Spleen (tissue), 11 donors: ENCODE results near the gene DIO3. TPM values are rescaled to one million over a fixed set of nuclear protein-coding genes. Genes with fewer than 3 reads are reported as not detected.

Experiments
- DNase-seq: peaks from one replicate; pipeline ENCODE4 v3.0.0-alpha.2; 2020
- H3K27ac ChIP-seq, 8 donors: fragments of 200-600 bp; sonication (generic) in 7 of 8; 1 replicate in 4 of 8; 2 replicates in 4 of 8; pipeline versions ENCODE4 v1.5.0 to v1.8.0; 2016 to 2021; ENCODE audit warnings: inconsistent platforms in 4 of 8, mild to moderate bottlenecking in 4 of 8, moderate library complexity in 1 of 8
- H3K27me3 ChIP-seq, 7 donors: fragments of 200-600 bp; sonication (generic) in 6 of 7; replicated peaks in 1 of 7; 1 replicate in 4 of 7; 2 replicates in 3 of 7; pipeline versions ENCODE4 v1.5.0 to v1.8.0; 2016 to 2021; ENCODE audit warnings: inconsistent platforms in 3 of 7, mild to moderate bottlenecking in 1 of 7
- H3K36me3 ChIP-seq, 6 donors: fragments of 200-600 bp; sonication (generic) in 5 of 6; 1 replicate in 4 of 6; 2 replicates in 2 of 6; pipeline versions ENCODE4 v1.5.0 to v1.8.0; 2016 to 2021; ENCODE audit warnings: inconsistent platforms in 2 of 6
- H3K4me1 ChIP-seq, 6 donors: fragments of 200-600 bp; sonication (generic) in 5 of 6; 1 replicate in 3 of 6; 2 replicates in 3 of 6; pipeline versions ENCODE4 v1.5.0 to v1.8.0; 2016 to 2021; ENCODE audit warnings: inconsistent platforms in 3 of 6
- H3K4me3 ChIP-seq, 8 donors: fragments of 200-600 bp; sonication (generic) in 7 of 8; 1 replicate in 4 of 8; 2 replicates in 4 of 8; pipeline versions ENCODE4 v1.5.0 to v1.8.0; 2016 to 2021; ENCODE audit warnings: inconsistent platforms in 4 of 8, mild to moderate bottlenecking in 4 of 8, moderate library complexity in 2 of 8
- H3K9me3 ChIP-seq, 8 donors: fragments of 200-600 bp; sonication (generic) in 7 of 8; 1 replicate in 4 of 8; 2 replicates in 4 of 8; pipeline versions ENCODE4 v1.5.0 to v1.8.0; 2016 to 2021; ENCODE audit warnings: inconsistent platforms in 4 of 8
- CTCF ChIP-seq, 11 experiments: fragments of 200-600 bp in 7 of 11; fragments of 450-650 bp in 4 of 11; sonication (generic) in 4 of 11; IDR thresholded peaks in 8 of 11; conservative IDR thresholded peaks in 3 of 11; 1 replicate in 7 of 11; 2 replicates in 4 of 11; pipeline versions ENCODE4 v1.4.0 to v1.8.0; 2016 to 2021; ENCODE audit warnings: antibody characterized with exemption in 11 of 11, inconsistent platforms in 4 of 11, mild to moderate bottlenecking in 1 of 11
- POLR2A ChIP-seq, 3 donors: fragments of 450-650 bp; IDR thresholded peaks; one replicate each; pipeline ENCODE4 v1.5.1; 2017; ENCODE audit warnings: antibody characterized with exemption in 3 of 3, mild to moderate bottlenecking in 1 of 3
- POLR2AphosphoS5 ChIP-seq, 3 donors: sonication (generic); formaldehyde crosslinking; IDR thresholded peaks; one replicate each; pipeline ENCODE4 v1.5.1; 2017; ENCODE audit warnings: antibody characterized with exemption in 3 of 3
- WGBS, 5 donors: extraction: QIAGEN DNeasy Blood & Tissue Kit in 3 of 5; methylation state at CpG; one replicate each; pipeline versions ENCODE4 v1.1.5 to v1.1.7; 2013 to 2018; 5-methylcytosine and 5-hydroxymethylcytosine counted together
- intact Hi-C: fragments of 100-400 bp; cut with DNase I; formaldehyde crosslinking; loops from one replicate; pipeline ENCODE4 v1.15.0; 2023; ENCODE audit warnings: low total_unique reads
- polyA plus RNA-seq, 3 donors: library from polyadenylated mRNA; stranded (reverse); fragments of 200-250 nt; gene quantifications; one replicate each; pipeline ENCODE4 v1.2.1, GENCODE V29; 2013
- total RNA-seq, 7 donors: library from RNA; depleted of rRNA in 3 of 7; stranded (reverse); fragments of >200 nt in 3 of 7; fragmentation: NEBNext Ultra II Directional in 4 of 7; extraction: Animal tissue kit (Norgen Biotek cat#: 25700) in 4 of 7; gene quantifications; one replicate each; pipeline versions ENCODE4 v1.1.0 to v1.2.1, GENCODE V29; 2016 to 2021
- donor health status: healthy with polysubstance abuse.
- donor health status: DM: no; HTN: no; CAD: no; lungs with moderate emphysema.
- donor health status: DM: no; HTN: no; CAD: no.
- donor health status: Bipolar disorder and iron deficiency.
- donor health status: healthy.
- donor health status: DM: no; HTN: no; CAD: no.
- donor health status: DM: yes; HTN: yes; CAD: no.

Gene DIO3
- total and polyA plus RNA-seq, 10 donors: 0.04 to 1.3 (median 0.37) TPM; not detected in 2

DNA sequence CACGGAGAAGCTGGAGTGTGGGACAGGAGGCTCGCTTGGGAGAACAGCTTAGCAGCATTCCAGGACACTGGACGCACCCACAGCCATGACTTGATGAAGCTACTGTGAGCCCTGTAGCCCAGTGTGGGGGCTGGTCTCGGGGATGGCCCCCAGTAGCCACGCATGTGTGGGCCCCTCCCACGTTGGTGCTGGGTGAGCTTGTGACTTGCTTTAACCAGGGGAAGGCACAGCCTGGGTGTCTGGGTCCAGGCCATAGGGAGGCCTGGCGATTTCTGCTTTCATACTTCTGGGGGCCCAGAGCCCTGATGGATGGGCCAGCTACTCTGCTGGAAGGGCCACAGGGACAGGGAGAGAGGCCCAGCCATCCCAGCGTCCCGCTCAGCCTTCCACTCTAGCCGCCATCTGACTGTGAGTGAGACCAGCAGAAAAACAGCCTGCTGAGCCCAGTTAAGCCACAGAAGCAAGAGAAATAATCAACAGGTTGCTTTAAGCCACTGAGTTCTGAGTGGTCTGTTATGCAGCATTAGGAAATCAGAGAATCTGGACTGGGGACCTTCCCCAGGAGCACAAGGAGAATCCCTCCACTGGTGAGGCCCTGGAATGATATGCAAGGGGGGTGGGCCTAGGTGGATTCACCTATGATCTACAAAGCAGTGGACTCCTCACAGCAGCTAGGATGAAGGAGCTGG, 16.1 kb downstream of the DIO3 start:
- no peak overlapping the region for H3K4me3 ChIP-seq
- H3K9me3 ChIP-seq: no peaks in the 10 kb centered on the region
- H3K4me1 ChIP-seq: peaks cover 0 to 16% (median 9%) of the 10 kb centered on the region in 6 donors
- 87 to 95% (median 89%) methylated on average over 10 of the region's 10 CpGs for WGBS, 5 donors
- H3K36me3 ChIP-seq: no peaks in the 10 kb centered on the region
- H3K27me3 ChIP-seq: peaks cover 0 to 28% (median 0%) of the 10 kb centered on the region in 7 donors
- DNase-seq: peak; percentile 63
- intact Hi-C loops: no loop called here
- no peak for TF ChIP-seq POLR2AphosphoS5 (IDR thresholded peaks at IDR 0.05)
- TF ChIP-seq POLR2A (IDR thresholded peaks at IDR 0.05): no peak
- TF ChIP-seq CTCF (IDR thresholded peaks at IDR 0.05 in 8 of 11, conservative IDR thresholded peaks at IDR 0.05 in 3 of 11): no peak
- H3K27ac ChIP-seq: no peak overlapping the region

DNA sequence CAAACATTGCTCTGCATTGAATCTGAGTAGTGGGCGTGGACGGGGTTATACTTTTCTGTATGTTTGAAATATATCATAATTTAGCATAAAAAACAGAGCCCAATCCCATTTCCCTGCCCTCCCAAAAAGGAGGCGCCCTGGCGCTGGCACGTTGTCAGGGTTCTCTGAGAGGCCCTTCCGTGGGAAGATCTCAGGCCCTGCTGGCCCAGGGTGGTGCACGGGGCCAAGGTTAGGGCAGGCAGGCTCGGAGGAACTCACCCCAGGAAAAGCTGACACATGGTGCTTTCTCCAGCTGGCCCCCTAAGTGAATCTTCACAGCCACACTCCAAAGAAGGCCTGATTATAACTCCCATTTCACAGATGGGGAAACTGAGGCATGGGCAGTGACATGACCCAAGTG, 17.2 kb downstream of the DIO3 start:
- TF ChIP-seq CTCF (IDR thresholded peaks at IDR 0.05 in 8 of 11, conservative IDR thresholded peaks at IDR 0.05 in 3 of 11) (no peak), POLR2AphosphoS5 (IDR thresholded peaks at IDR 0.05) (peak; percentile 34 to 67 (median 41))

GRCh38 chr14:101579372-101580080, 18.2 kb downstream of the DIO3 start:
- WGBS, 5 donors: 70 to 92% (median 77%) methylated on average over 11 of the region's 11 CpGs
- peaks cover 0 to 3% (median 0%) of the 10 kb centered on the region in 8 donors for H3K9me3 ChIP-seq
- peaks cover 0 to 16% (median 9%) of the 10 kb centered on the region in 6 donors for H3K4me1 ChIP-seq
- no peak overlapping the region for H3K27ac ChIP-seq
- no peak overlapping the region for H3K4me3 ChIP-seq
- TF ChIP-seq POLR2AphosphoS5 (IDR thresholded peaks at IDR 0.05) (no peak), CTCF (IDR thresholded peaks at IDR 0.05 in 8 of 11, conservative IDR thresholded peaks at IDR 0.05 in 3 of 11) (no peak), POLR2A (IDR thresholded peaks at IDR 0.05) (no peak)
- intact Hi-C loops: no loop called here
- peaks cover 0 to 18% (median 0%) of the 10 kb centered on the region in 7 donors for H3K27me3 ChIP-seq
- DNase-seq: peak; percentile 55
- no peaks in the 10 kb centered on the region for H3K36me3 ChIP-seq

More for the DNA sequence above, 17.2 kb downstream of the DIO3 start:
- H3K27ac ChIP-seq: no peak overlapping the region
- peaks cover 0 to 16% (median 9%) of the 10 kb centered on the region in 6 donors for H3K4me1 ChIP-seq
- peak; percentile 74 for DNase-seq
- no peaks in the 10 kb centered on the region for H3K9me3 ChIP-seq
- intact Hi-C loops: no loop called here
- H3K4me3 ChIP-seq: no peak overlapping the region
- 48 to 83% (median 63%) methylated on average over 7 to 8 of the region's 8 CpGs for WGBS, 5 donors
- H3K27me3 ChIP-seq: peaks cover 0 to 23% (median 0%) of the 10 kb centered on the region in 7 donors
- no peaks in the 10 kb centered on the region for H3K36me3 ChIP-seq

DNA sequence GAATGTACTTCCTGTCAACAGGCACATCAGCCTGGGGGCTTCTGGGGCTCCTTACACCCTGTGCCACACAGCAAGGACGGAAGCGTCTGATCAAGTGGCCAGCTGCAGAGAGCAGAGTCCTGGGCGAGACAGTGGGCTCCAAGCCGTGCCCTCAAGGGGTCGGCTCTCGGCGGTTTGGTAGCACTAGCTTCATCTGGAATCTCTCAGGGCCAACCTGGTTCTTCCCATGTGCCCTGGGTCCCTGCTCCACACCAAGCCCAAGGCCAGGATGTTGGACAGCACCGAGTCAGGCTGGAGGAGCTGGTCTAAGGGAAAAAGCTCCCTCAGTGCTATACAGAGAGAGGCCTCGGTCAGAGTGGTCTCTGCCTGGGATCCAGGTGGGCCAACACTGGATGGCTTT, 20.5 kb downstream of the DIO3 start:
- TF ChIP-seq CTCF (IDR thresholded peaks at IDR 0.05 in 8 of 11, conservative IDR thresholded peaks at IDR 0.05 in 3 of 11) (no peak), POLR2A (IDR thresholded peaks at IDR 0.05) (no peak), POLR2AphosphoS5 (IDR thresholded peaks at IDR 0.05) (no peak)
- Histone ChIP-seq H3K36me3 (no peaks in the 10 kb centered on the region), H3K27ac (no peak overlapping the region), H3K4me3 (no peak overlapping the region), H3K27me3 (peaks cover 0 to 18% (median 0%) of the 10 kb centered on the region in 7 donors), H3K4me1 (peaks cover 0 to 16% (median 9%) of the 10 kb centered on the region in 6 donors), H3K9me3 (peaks cover 0 to 3% (median 0%) of the 10 kb centered on the region in 8 donors)
- peak; percentile 41 for DNase-seq
- intact Hi-C loops: no loop called here
- WGBS, 5 donors: 82 to 92% (median 86%) methylated on average over 4 to 9 of the region's 9 CpGs
